Mesenchymal stem cell (in vitro differentiated cells and primary cell): ENCODE results near the gene MPIG6B.
A peak's percentile ranks its signal among the peaks of the same experiment; 100 is the strongest.

ENCODE experiments used
- DNase-seq: peaks from one replicate; pipeline ENCODE4 v3.0.0-alpha.2; 2013
- H2AFZ ChIP-seq: one replicate; pipeline ENCODE4 v1.6.1; 2013; ENCODE audit warnings: low read depth, mild to moderate bottlenecking, control low read depth, inconsistent platforms, low read length, moderate library complexity
- H2AK5ac ChIP-seq: 2 replicates; pipeline ENCODE4 v1.6.1; 2013; ENCODE audit warnings: low read length, moderate library complexity, mild to moderate bottlenecking, inconsistent platforms; ENCODE audit not compliant: severe bottlenecking
- H2BK120ac ChIP-seq: one replicate; pipeline ENCODE4 v1.6.1; 2013; ENCODE audit warnings: low read depth, mild to moderate bottlenecking, inconsistent platforms, low read length, moderate library complexity
- H2BK12ac ChIP-seq, 2 experiments: one replicate each; pipeline ENCODE4 v1.6.1; 2013; ENCODE audit warnings: inconsistent platforms in 2 of 2, low read length in 2 of 2, mild to moderate bottlenecking in 2 of 2, moderate library complexity in 2 of 2, control low read depth in 1 of 2
- H2BK15ac ChIP-seq: one replicate; pipeline ENCODE4 v1.6.1; 2013; ENCODE audit warnings: mild to moderate bottlenecking, low read depth, inconsistent platforms; ENCODE audit not compliant: poor library complexity, severe bottlenecking
- H2BK5ac ChIP-seq: 2 replicates; pipeline ENCODE4 v1.6.1; 2013; ENCODE audit warnings: low read depth, mild to moderate bottlenecking, low read length, control low read depth, inconsistent platforms; ENCODE audit not compliant: poor library complexity, severe bottlenecking
- H3K14ac ChIP-seq, 2 experiments: one replicate each; pipeline ENCODE4 v1.6.1; 2013; ENCODE audit warnings: inconsistent platforms in 2 of 2, low read length in 2 of 2, control low read depth in 1 of 2, mild to moderate bottlenecking in 1 of 2, moderate library complexity in 1 of 2
- H3K18ac ChIP-seq, 2 experiments: one replicate each; pipeline ENCODE4 v1.6.1; 2013; ENCODE audit warnings: inconsistent platforms in 2 of 2, low read length in 2 of 2, control low read depth in 1 of 2, low read depth in 1 of 2, mild to moderate bottlenecking in 1 of 2
- H3K23ac ChIP-seq, 2 experiments: one replicate each; pipeline ENCODE4 v1.6.1; 2013; ENCODE audit warnings: inconsistent platforms in 2 of 2, low read length in 2 of 2, mild to moderate bottlenecking in 2 of 2, moderate library complexity in 2 of 2, control low read depth in 1 of 2
- H3K27ac ChIP-seq: 2 replicates; pipeline ENCODE4 v1.5.1; 2013; ENCODE audit warnings: mild to moderate bottlenecking, moderate library complexity, low read length, control low read depth, inconsistent platforms; ENCODE audit not compliant: poor library complexity, severe bottlenecking
- H3K27me3 ChIP-seq, 2 experiments: 2 replicates each; pipeline versions ENCODE4 v1.6.1 to v1.7.0; 2013; ENCODE audit warnings: low read length in 2 of 2, mild to moderate bottlenecking in 2 of 2, moderate library complexity in 2 of 2, control low read depth in 1 of 2, inconsistent platforms in 1 of 2; ENCODE audit not compliant: control insufficient read depth in 1 of 2, insufficient read depth in 1 of 2
- H3K36me3 ChIP-seq, 2 experiments: 2 replicates each; pipeline versions ENCODE4 v1.6.1 to v1.7.0; 2013; ENCODE audit warnings: low read length in 2 of 2, control low read depth in 1 of 2, inconsistent platforms in 1 of 2, low read depth in 1 of 2, mild to moderate bottlenecking in 1 of 2; ENCODE audit not compliant: insufficient read depth in 2 of 2, control insufficient read depth in 1 of 2
- H3K4ac ChIP-seq, 2 experiments: one replicate each; pipeline ENCODE4 v1.6.1; 2013; ENCODE audit warnings: inconsistent platforms in 2 of 2, low read length in 2 of 2, mild to moderate bottlenecking in 2 of 2, moderate library complexity in 2 of 2, control low read depth in 1 of 2, low read depth in 1 of 2
- H3K4me1 ChIP-seq: 2 replicates; pipeline ENCODE4 v1.6.1; 2013; ENCODE audit warnings: low read depth, low read length, control low read depth; ENCODE audit not compliant: control insufficient read depth, insufficient read depth
- H3K4me2 ChIP-seq: 2 replicates; pipeline ENCODE4 v1.6.1; 2013; ENCODE audit warnings: low read length, mild to moderate bottlenecking, inconsistent platforms; ENCODE audit not compliant: poor library complexity, severe bottlenecking
- H3K4me3 ChIP-seq, 2 experiments: 2 replicates each; pipeline versions ENCODE4 v1.5.1 to v1.7.0; 2013; ENCODE audit warnings: low read length in 2 of 2, mild to moderate bottlenecking in 2 of 2, control low read depth in 1 of 2, low read depth in 1 of 2; ENCODE audit not compliant: insufficient read depth in 1 of 2
- H3K79me1 ChIP-seq: replicated peaks from 2 replicates; pipeline ENCODE4 v1.6.1; 2013; ENCODE audit warnings: mild to moderate bottlenecking, control low read depth, low read length, inconsistent platforms; ENCODE audit not compliant: poor library complexity, severe bottlenecking
- H3K9ac ChIP-seq: 2 replicates; pipeline ENCODE4 v1.7.0; 2013; ENCODE audit warnings: mild to moderate bottlenecking, low read length, moderate library complexity
- H3K9me3 ChIP-seq: 2 replicates; pipeline ENCODE4 v1.7.0; 2013; ENCODE audit warnings: mild to moderate bottlenecking, low read length; ENCODE audit not compliant: control insufficient read depth
- H4K8ac ChIP-seq: one replicate; pipeline ENCODE4 v1.6.1; 2013; ENCODE audit warnings: inconsistent platforms, mild to moderate bottlenecking, low read length, moderate library complexity
- H4K91ac ChIP-seq: one replicate; pipeline ENCODE4 v1.6.1; 2013; ENCODE audit warnings: mild to moderate bottlenecking, low read length, inconsistent platforms
- WGBS: methylation state at CpG from one replicate; pipeline ENCODE4 v1.1.7; 2013; ENCODE audit warnings: mixed read lengths; 5-methylcytosine and 5-hydroxymethylcytosine counted together

The MPIG6B gene

GRCh38 chr6:31692886-31693285 is 30.3 kb upstream of the MPIG6B start:
- Histone ChIP-seq H4K8ac (no peak overlapping the region), H2AK5ac (no peak overlapping the region), H3K4me3 (no peak overlapping the region), H3K4ac (no peak overlapping the region), H4K91ac (no peak overlapping the region), H3K23ac (no peak overlapping the region), H3K4me2 (no peak overlapping the region), H3K27me3 (no peaks in the 10 kb centered on the region), H3K14ac (no peak overlapping the region), H3K4me1 (peaks cover 2% of the 10 kb centered on the region), H2BK12ac (no peak overlapping the region), H2BK5ac (no peak overlapping the region), H3K9ac (no peak overlapping the region), H3K79me1 (peaks cover 13% of the 10 kb centered on the region), H2BK15ac (no peak overlapping the region), H3K27ac (no peak overlapping the region), H2BK120ac (no peak overlapping the region), H2AFZ (no peak overlapping the region), H3K18ac (no peak overlapping the region), H3K36me3 (peaks cover 72 to 85% of the 10 kb centered on the region in 2 experiments), H3K9me3 (no peaks in the 10 kb centered on the region)
- 92% methylated on average over 9 of the region's 9 CpGs for WGBS
- no peak for DNase-seq

GRCh38 chr6:31693535-31693934 is 29.6 kb upstream of the MPIG6B start:
- Histone ChIP-seq H3K4me2 (no peak overlapping the region), H3K9me3 (no peaks in the 10 kb centered on the region), H4K91ac (no peak overlapping the region), H3K27ac (no peak overlapping the region), H3K36me3 (peaks cover 66 to 79% of the 10 kb centered on the region in 2 experiments), H3K4me3 (no peak overlapping the region), H3K4me1 (peaks cover 2% of the 10 kb centered on the region), H2BK12ac (no peak overlapping the region), H2BK120ac (no peak overlapping the region), H2AFZ (no peak overlapping the region), H2BK15ac (no peak overlapping the region), H3K18ac (no peak overlapping the region), H3K79me1 (peaks cover 13% of the 10 kb centered on the region), H3K14ac (no peak overlapping the region), H3K9ac (no peak overlapping the region), H2AK5ac (no peak overlapping the region), H3K27me3 (no peaks in the 10 kb centered on the region), H2BK5ac (no peak overlapping the region), H3K4ac (no peak overlapping the region), H3K23ac (no peak overlapping the region), H4K8ac (no peak overlapping the region)
- WGBS: 96% methylated on average over 5 of the region's 6 CpGs
- DNase-seq: no peak

- WGBS: 56% methylated on average over 3 of the region's 3 CpGs
- H3K4me2 ChIP-seq: no peak overlapping the region
- no peak overlapping the region for H2AK5ac ChIP-seq
- no peak overlapping the region for H4K91ac ChIP-seq
- no peak overlapping the region for H3K23ac ChIP-seq
- H3K4ac ChIP-seq: no peak overlapping the region
- H3K79me1 ChIP-seq: peaks cover 20% of the 10 kb centered on the region
- H3K27ac ChIP-seq: no peak overlapping the region
- no peak overlapping the region for H2BK12ac ChIP-seq
- no peak overlapping the region for H2BK15ac ChIP-seq
- DNase-seq: no peak
- peak overlapping the region; percentile 53 for H3K9ac ChIP-seq
- H2BK5ac ChIP-seq: no peak overlapping the region
- H3K18ac ChIP-seq: no peak overlapping the region
- no peak overlapping the region for H4K8ac ChIP-seq
- H3K4me3 ChIP-seq: no peak overlapping the region
- H3K36me3 ChIP-seq: peaks cover 43 to 56% of the 10 kb centered on the region in 2 experiments
- no peak overlapping the region for H2AFZ ChIP-seq
- H3K27me3 ChIP-seq: no peaks in the 10 kb centered on the region
- no peak overlapping the region for H2BK120ac ChIP-seq
- no peak overlapping the region for H3K14ac ChIP-seq
- no peaks in the 10 kb centered on the region for H3K9me3 ChIP-seq
- peaks cover 10% of the 10 kb centered on the region for H3K4me1 ChIP-seq
Observed at GRCh38 chr6:31697555-31697954, 25.6 kb upstream of the MPIG6B start.

GRCh38 chr6:31700740-31701401 is 22.3 kb upstream of the MPIG6B start:
- H2BK15ac ChIP-seq: no peak overlapping the region
- no peak overlapping the region for H2BK120ac ChIP-seq
- H3K27me3 ChIP-seq: no peaks in the 10 kb centered on the region
- H2AFZ ChIP-seq: no peak overlapping the region
- peak overlapping the region in 1 of 2 experiments; percentile 70 for H3K14ac ChIP-seq
- no peak overlapping the region for H3K4ac ChIP-seq
- DNase-seq: no peak
- H3K79me1 ChIP-seq: peaks cover 18% of the 10 kb centered on the region
- no peak overlapping the region for H4K91ac ChIP-seq
- peaks cover 15% of the 10 kb centered on the region for H3K4me1 ChIP-seq
- no peak overlapping the region for H3K18ac ChIP-seq
- H3K9ac ChIP-seq: peak overlapping the region; percentile 98
- H3K9me3 ChIP-seq: no peaks in the 10 kb centered on the region
- H3K27ac ChIP-seq: no peak overlapping the region
- H3K23ac ChIP-seq: no peak overlapping the region
- H3K36me3 ChIP-seq: peaks cover 15 to 28% of the 10 kb centered on the region in 2 experiments
- peak overlapping the region in 1 of 2 experiments; percentile 97 for H3K4me3 ChIP-seq
- H3K4me2 ChIP-seq: no peak overlapping the region
- H2BK12ac ChIP-seq: no peak overlapping the region
- 96% methylated on average over 4 of the region's 5 CpGs for WGBS
- H2AK5ac ChIP-seq: no peak overlapping the region
- H4K8ac ChIP-seq: peak overlapping the region; percentile 35
- no peak overlapping the region for H2BK5ac ChIP-seq
